Neural crest cell (in vitro differentiated cells): ENCODE results near the gene PHACTR1. TPM values are rescaled to one million over a fixed set of nuclear protein-coding genes. Genes with fewer than 3 reads are reported as not detected.

Source experiments
- DNase-seq: peaks from one replicate; pipeline ENCODE4 v3.0.0; 2021; ENCODE audit warnings: low read depth, mixed read lengths, low spot score
- H3K27ac Mint-ChIP-seq: one replicate; pipeline ENCODE4 v1.8.0; 2021; ENCODE audit warnings: mild to moderate bottlenecking, mixed read lengths; ENCODE audit not compliant: unreplicated experiment
- H3K27me3 Mint-ChIP-seq: 2 replicates; pipeline ENCODE4 v1.8.0; 2021; ENCODE audit warnings: low read depth, mild to moderate bottlenecking, mixed read lengths
- H3K36me3 Mint-ChIP-seq: 2 replicates; pipeline ENCODE4 v1.8.0; 2021; ENCODE audit warnings: low read depth, mild to moderate bottlenecking, mixed read lengths
- H3K4me1 Mint-ChIP-seq: 2 replicates; pipeline ENCODE4 v1.8.0; 2021; ENCODE audit warnings: mixed read lengths
- H3K4me3 Mint-ChIP-seq: one replicate; pipeline ENCODE4 v1.8.0; 2021; ENCODE audit warnings: mild to moderate bottlenecking, mixed read lengths
- H3K9me3 Mint-ChIP-seq: 2 replicates; pipeline ENCODE4 v1.8.0; 2021; ENCODE audit warnings: mixed read lengths
- total RNA-seq: library from RNA; stranded (reverse); gene quantifications from 2 replicates; pipeline ENCODE4 v1.2.1, GENCODE V29; 2021
- TF ChIP-seq, protein P1 (sequence below): fragments of 200-600 bp; sonication (generic); conservative IDR thresholded peaks from 2 replicates; pipeline ENCODE4 v1.5.0; 2021; ENCODE audit warnings: antibody characterized with exemption, mild to moderate bottlenecking

Gene PHACTR1
- total RNA-seq, 1 donor from 2014 or later, result 10.4 TPM

- no peak overlapping the region for H3K27ac Mint-ChIP-seq
These were observed 558.3 kb downstream of the PHACTR1 start for GRCh38 chr6:13274707-13275434.

GRCh38 chr6:13275435-13275989, 558.9 kb downstream of the PHACTR1 start:
- DNase-seq, result no peak
- Mint-ChIP-seq H3K27me3 (no peaks in the 10 kb centered on the region), H3K4me3 (no peak overlapping the region), H3K9me3 (peaks cover 2% of the 10 kb centered on the region), H3K4me1 (peaks cover 32% of the 10 kb centered on the region), H3K36me3 (no peaks in the 10 kb centered on the region), H3K27ac (no peak overlapping the region)
- TF ChIP-seq, protein P1, sequence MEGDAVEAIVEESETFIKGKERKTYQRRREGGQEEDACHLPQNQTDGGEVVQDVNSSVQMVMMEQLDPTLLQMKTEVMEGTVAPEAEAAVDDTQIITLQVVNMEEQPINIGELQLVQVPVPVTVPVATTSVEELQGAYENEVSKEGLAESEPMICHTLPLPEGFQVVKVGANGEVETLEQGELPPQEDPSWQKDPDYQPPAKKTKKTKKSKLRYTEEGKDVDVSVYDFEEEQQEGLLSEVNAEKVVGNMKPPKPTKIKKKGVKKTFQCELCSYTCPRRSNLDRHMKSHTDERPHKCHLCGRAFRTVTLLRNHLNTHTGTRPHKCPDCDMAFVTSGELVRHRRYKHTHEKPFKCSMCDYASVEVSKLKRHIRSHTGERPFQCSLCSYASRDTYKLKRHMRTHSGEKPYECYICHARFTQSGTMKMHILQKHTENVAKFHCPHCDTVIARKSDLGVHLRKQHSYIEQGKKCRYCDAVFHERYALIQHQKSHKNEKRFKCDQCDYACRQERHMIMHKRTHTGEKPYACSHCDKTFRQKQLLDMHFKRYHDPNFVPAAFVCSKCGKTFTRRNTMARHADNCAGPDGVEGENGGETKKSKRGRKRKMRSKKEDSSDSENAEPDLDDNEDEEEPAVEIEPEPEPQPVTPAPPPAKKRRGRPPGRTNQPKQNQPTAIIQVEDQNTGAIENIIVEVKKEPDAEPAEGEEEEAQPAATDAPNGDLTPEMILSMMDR, result no peak

More at GRCh38 chr6:13274707-13275434, 558.3 kb downstream of the PHACTR1 start:
- Mint-ChIP-seq H3K4me3 (no peak overlapping the region), H3K36me3 (no peaks in the 10 kb centered on the region), H3K9me3 (peaks cover 2% of the 10 kb centered on the region), H3K4me1 (peaks cover 34% of the 10 kb centered on the region), H3K27me3 (no peaks in the 10 kb centered on the region)
- DNase-seq, result no peak
- TF ChIP-seq, protein P1, result no peak

- TF ChIP-seq, protein P1, result no peak
- H3K27me3 Mint-ChIP-seq, result no peaks in the 10 kb centered on the region
- no peaks in the 10 kb centered on the region for H3K9me3 Mint-ChIP-seq
These were observed 560.7 kb downstream of the PHACTR1 start for GRCh38 chr6:13277231-13277630.

GRCh38 chr6:13278164-13278563, 561.6 kb downstream of the PHACTR1 start:
- Mint-ChIP-seq H3K9me3 (no peaks in the 10 kb centered on the region), H3K4me3 (no peak overlapping the region), H3K27ac (no peak overlapping the region), H3K36me3 (no peaks in the 10 kb centered on the region), H3K27me3 (no peaks in the 10 kb centered on the region), H3K4me1 (peaks cover 21% of the 10 kb centered on the region)
- TF ChIP-seq, protein P1, result peak; percentile 32
- DNase-seq, result no peak

More at GRCh38 chr6:13277231-13277630, 560.7 kb downstream of the PHACTR1 start:
- Mint-ChIP-seq H3K4me3 (no peak overlapping the region), H3K36me3 (no peaks in the 10 kb centered on the region), H3K4me1 (peaks cover 27% of the 10 kb centered on the region), H3K27ac (no peak overlapping the region)
- DNase-seq, result no peak

GRCh38 chr6:13278991-13279390, 562.4 kb downstream of the PHACTR1 start:
- DNase-seq, result no peak
- Mint-ChIP-seq H3K27me3 (no peaks in the 10 kb centered on the region), H3K4me3 (no peak overlapping the region), H3K36me3 (peaks cover 3% of the 10 kb centered on the region), H3K9me3 (no peaks in the 10 kb centered on the region), H3K4me1 (peaks cover 14% of the 10 kb centered on the region), H3K27ac (no peak overlapping the region)
- TF ChIP-seq, protein P1, result no peak
